Activated T-helper 17 cell treated with anti-CD3 and anti-CD28 coated beads, Interleukin-2, amount 50 U/mL, for 72 hours (primary cell): ENCODE results near the gene GNPDA2. TPM values are rescaled to one million over a fixed set of nuclear protein-coding genes. Genes with fewer than 3 reads are reported as not detected.
A peak's percentile ranks its signal among the peaks of the same experiment; 100 is the strongest.

Experiments used
- ATAC-seq: fragments of 150-1000 bp; cut with Tn5 transposase; replicated peaks from 2 replicates; pipeline ENCODE4 v1.10.0; 2021; ENCODE audit warnings: mild to moderate bottlenecking, moderate library complexity
- H3K27ac Mint-ChIP-seq: one replicate; pipeline ENCODE4 v1.8.0; 2022; ENCODE audit warnings: mixed read lengths
- H3K27me3 Mint-ChIP-seq: one replicate; pipeline ENCODE4 v1.8.0; 2022; ENCODE audit warnings: mixed read lengths
- H3K36me3 Mint-ChIP-seq: one replicate; pipeline ENCODE4 v1.8.0; 2022; ENCODE audit warnings: low read depth, mild to moderate bottlenecking, mixed read lengths
- H3K4me1 Mint-ChIP-seq: one replicate; pipeline ENCODE4 v1.8.0; 2022; ENCODE audit warnings: mixed read lengths
- H3K4me3 Mint-ChIP-seq: one replicate; pipeline ENCODE4 v1.8.0; 2022; ENCODE audit warnings: mild to moderate bottlenecking, mixed read lengths
- H3K9me3 Mint-ChIP-seq: one replicate; pipeline ENCODE4 v1.8.0; 2022; ENCODE audit warnings: mixed read lengths
- total RNA-seq, 2 donors: library from RNA; stranded (reverse); gene quantifications; one replicate each; pipeline ENCODE4 v1.2.3, GENCODE V29; 2022

The GNPDA2 gene
- total RNA-seq, 2 donors from 2014 or later: 20.8 to 22.4 TPM

GRCh38 chr4:44722001-44722400 is 4.4 kb downstream of the GNPDA2 start:
- Mint-ChIP-seq H3K4me1 (peaks cover 26% of the 10 kb centered on the region), H3K27me3 (no peaks in the 10 kb centered on the region), H3K9me3 (no peaks in the 10 kb centered on the region), H3K27ac (no peak overlapping the region), H3K36me3 (peaks cover 11% of the 10 kb centered on the region), H3K4me3 (no peak overlapping the region)
- no peak for ATAC-seq

- Mint-ChIP-seq H3K4me3 (no peak overlapping the region), H3K27ac (no peak overlapping the region), H3K9me3 (no peaks in the 10 kb centered on the region), H3K27me3 (no peaks in the 10 kb centered on the region), H3K36me3 (peaks cover 16% of the 10 kb centered on the region), H3K4me1 (peaks cover 17% of the 10 kb centered on the region)
- no peak for ATAC-seq
Measured at GRCh38 chr4:44720371-44720770, 6.0 kb downstream of the GNPDA2 start.

- H3K27ac Mint-ChIP-seq: no peak overlapping the region
- H3K27me3 Mint-ChIP-seq: no peaks in the 10 kb centered on the region
- no peak for ATAC-seq
- peaks cover 8% of the 10 kb centered on the region for H3K4me1 Mint-ChIP-seq
- peaks cover 32% of the 10 kb centered on the region for H3K36me3 Mint-ChIP-seq
- H3K4me3 Mint-ChIP-seq: no peak overlapping the region
- no peaks in the 10 kb centered on the region for H3K9me3 Mint-ChIP-seq
Measured at GRCh38 chr4:44716597-44716996, 9.8 kb downstream of the GNPDA2 start.

GRCh38 chr4:44713125-44713524 is 13.2 kb downstream of the GNPDA2 start:
- H3K36me3 Mint-ChIP-seq: peaks cover 34% of the 10 kb centered on the region
- no peak overlapping the region for H3K27ac Mint-ChIP-seq
- H3K27me3 Mint-ChIP-seq: no peaks in the 10 kb centered on the region
- H3K9me3 Mint-ChIP-seq: no peaks in the 10 kb centered on the region
- ATAC-seq: no peak
- no peaks in the 10 kb centered on the region for H3K4me1 Mint-ChIP-seq
- no peak overlapping the region for H3K4me3 Mint-ChIP-seq

GRCh38 chr4:44704673-44705072 is 21.7 kb downstream of the GNPDA2 start:
- Mint-ChIP-seq H3K27me3 (no peaks in the 10 kb centered on the region), H3K9me3 (no peaks in the 10 kb centered on the region), H3K4me3 (no peak overlapping the region), H3K36me3 (peaks cover 78% of the 10 kb centered on the region), H3K27ac (no peak overlapping the region), H3K4me1 (no peaks in the 10 kb centered on the region)
- ATAC-seq: no peak

GRCh38 chr4:44701037-44701436 is 25.3 kb downstream of the GNPDA2 start:
- Mint-ChIP-seq H3K36me3 (peaks cover 85% of the 10 kb centered on the region), H3K27ac (no peak overlapping the region)
- no peak for ATAC-seq

GRCh38 chr4:44700427-44700826 is 25.9 kb downstream of the GNPDA2 start:
- peaks cover 85% of the 10 kb centered on the region for H3K36me3 Mint-ChIP-seq
- no peak overlapping the region for H3K4me3 Mint-ChIP-seq
- H3K9me3 Mint-ChIP-seq: no peaks in the 10 kb centered on the region
- ATAC-seq: no peak
- no peak overlapping the region for H3K27ac Mint-ChIP-seq
- H3K4me1 Mint-ChIP-seq: no peaks in the 10 kb centered on the region
- H3K27me3 Mint-ChIP-seq: no peaks in the 10 kb centered on the region

More at GRCh38 chr4:44701037-44701436, 25.3 kb downstream of the GNPDA2 start:
- Mint-ChIP-seq H3K27me3 (no peaks in the 10 kb centered on the region), H3K9me3 (no peaks in the 10 kb centered on the region), H3K4me3 (no peak overlapping the region), H3K4me1 (no peaks in the 10 kb centered on the region)

GRCh38 chr4:44684648-44685047 is 41.7 kb downstream of the GNPDA2 start:
- no peak for ATAC-seq
- H3K4me3 Mint-ChIP-seq: no peak overlapping the region
- no peaks in the 10 kb centered on the region for H3K27me3 Mint-ChIP-seq
- H3K4me1 Mint-ChIP-seq: peaks cover 9% of the 10 kb centered on the region
- no peaks in the 10 kb centered on the region for H3K9me3 Mint-ChIP-seq
- H3K27ac Mint-ChIP-seq: peak overlapping the region; percentile 33
- peaks cover 89% of the 10 kb centered on the region for H3K36me3 Mint-ChIP-seq

GRCh38 chr4:44679060-44679459 is 47.3 kb downstream of the GNPDA2 start:
- Mint-ChIP-seq H3K9me3 (no peaks in the 10 kb centered on the region), H3K4me3 (peak overlapping the region; percentile 97), H3K27ac (peak overlapping the region; percentile 98), H3K27me3 (no peaks in the 10 kb centered on the region), H3K36me3 (peaks cover 41% of the 10 kb centered on the region), H3K4me1 (peaks cover 9% of the 10 kb centered on the region)
- ATAC-seq: peak; percentile 14

GRCh38 chr4:44678094-44679041 is 48.0 kb downstream of the GNPDA2 start, which contains the start of gene GUF1:
GUF1 (plus strand) TSS chr4:44678420; CDS start chr4:44678623, 203 bp downstream.
- Mint-ChIP-seq H3K27me3 (no peaks in the 10 kb centered on the region), H3K27ac (peak within 1 kb of the TSS; percentile 98), H3K36me3 (peaks cover 34% of the 10 kb centered on the region), H3K9me3 (no peaks in the 10 kb centered on the region), H3K4me3 (peak within 1 kb of the TSS; percentile 97), H3K4me1 (peaks cover 9% of the 10 kb centered on the region)
- ATAC-seq: peak; percentile 96

GRCh38 chr4:44675366-44675765 is 51.0 kb downstream of the GNPDA2 start:
- Mint-ChIP-seq H3K36me3 (peaks cover 8% of the 10 kb centered on the region), H3K27ac (no peak overlapping the region), H3K9me3 (no peaks in the 10 kb centered on the region), H3K4me1 (peaks cover 5% of the 10 kb centered on the region), H3K4me3 (no peak overlapping the region), H3K27me3 (peaks cover 9% of the 10 kb centered on the region)
- no peak for ATAC-seq

GRCh38 chr4:44674471-44674870 is 51.9 kb downstream of the GNPDA2 start:
- no peak for ATAC-seq

GRCh38 chr4:44671636-44672035 is 54.7 kb downstream of the GNPDA2 start:
- H3K4me3 Mint-ChIP-seq: no peak overlapping the region
- no peak for ATAC-seq
- H3K27ac Mint-ChIP-seq: no peak overlapping the region
- peaks cover 22% of the 10 kb centered on the region for H3K27me3 Mint-ChIP-seq
- no peaks in the 10 kb centered on the region for H3K4me1 Mint-ChIP-seq
- no peaks in the 10 kb centered on the region for H3K36me3 Mint-ChIP-seq
- H3K9me3 Mint-ChIP-seq: no peaks in the 10 kb centered on the region

More at GRCh38 chr4:44674471-44674870, 51.9 kb downstream of the GNPDA2 start:
- Mint-ChIP-seq H3K27ac (no peak overlapping the region), H3K9me3 (no peaks in the 10 kb centered on the region), H3K36me3 (peaks cover 8% of the 10 kb centered on the region), H3K27me3 (peaks cover 10% of the 10 kb centered on the region), H3K4me3 (no peak overlapping the region), H3K4me1 (peaks cover 5% of the 10 kb centered on the region)

- no peaks in the 10 kb centered on the region for H3K4me1 Mint-ChIP-seq
- no peaks in the 10 kb centered on the region for H3K9me3 Mint-ChIP-seq
- H3K4me3 Mint-ChIP-seq: no peak overlapping the region
- peaks cover 22% of the 10 kb centered on the region for H3K27me3 Mint-ChIP-seq
- no peak for ATAC-seq
- H3K27ac Mint-ChIP-seq: no peak overlapping the region
- H3K36me3 Mint-ChIP-seq: no peaks in the 10 kb centered on the region
Measured at GRCh38 chr4:44670506-44671199, 55.7 kb downstream of the GNPDA2 start.

GRCh38 chr4:44668526-44668925 is 57.8 kb downstream of the GNPDA2 start:
- H3K27me3 Mint-ChIP-seq: peaks cover 22% of the 10 kb centered on the region
- no peak overlapping the region for H3K27ac Mint-ChIP-seq
- no peaks in the 10 kb centered on the region for H3K9me3 Mint-ChIP-seq
- H3K4me1 Mint-ChIP-seq: no peaks in the 10 kb centered on the region
- no peak for ATAC-seq
- H3K4me3 Mint-ChIP-seq: no peak overlapping the region
- H3K36me3 Mint-ChIP-seq: no peaks in the 10 kb centered on the region
